HL-60 (cell line): Measurements from ENCODE around the gene SHLD2.
A peak's percentile ranks its signal among the peaks of the same experiment; 100 is the strongest.
"Not testable (repeated sequence)": the region's sequence is repeated elsewhere in the genome, so short reads cannot be mapped to it uniquely, and the experiment has no call there.

Experiments used
- DNase-seq, 2 experiments: peaks; one replicate each; pipeline ENCODE4 v3.0.0-alpha.2; 2010 to 2020; ENCODE audit warnings: low read depth in 1 of 2, low spot score in 1 of 2
- H3K27ac ChIP-seq: fragments of 250-450 bp; sonication (Bioruptor Pico); replicated peaks from 2 replicates; pipeline ENCODE4 v1.5.1; 2020; ENCODE audit warnings: mild to moderate bottlenecking, moderate library complexity
- H3K27me3 ChIP-seq: fragments of 250-450 bp; sonication (Bioruptor Pico); 2 replicates; pipeline ENCODE4 v1.5.1; 2021; ENCODE audit warnings: mild to moderate bottlenecking, moderate library complexity; ENCODE audit not compliant: insufficient read depth, poor library complexity, severe bottlenecking
- H3K4me3 ChIP-seq: replicated peaks from 2 replicates; pipeline ENCODE4 v1.5.1; 2011; ENCODE audit warnings: mild to moderate bottlenecking, control low read depth, low read length; ENCODE audit not compliant: insufficient read depth

SHLD2 gene

DNA sequence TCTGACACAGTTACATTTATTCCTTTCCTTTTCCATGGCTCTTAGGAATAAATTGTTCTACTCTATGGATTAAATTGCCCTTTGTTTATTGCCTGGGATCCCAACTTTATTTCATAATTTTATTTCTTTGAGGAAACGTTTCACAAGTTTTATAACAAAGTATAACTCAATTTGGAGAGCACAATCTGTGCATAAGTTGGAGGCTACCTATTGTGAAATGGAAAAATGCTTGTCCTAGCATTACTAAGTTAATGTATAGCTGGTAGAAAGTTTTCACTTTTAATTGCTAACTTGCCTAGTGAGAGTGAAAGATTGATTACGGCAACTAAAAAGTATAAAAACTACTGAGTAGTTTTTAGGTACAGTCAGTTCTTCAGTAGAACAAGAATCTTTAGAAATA is 32.0 kb downstream of the SHLD2 start:
- not testable (repeated sequence) for H3K4me3 ChIP-seq, H3K27me3 ChIP-seq, H3K27ac ChIP-seq, DNase-seq

DNA sequence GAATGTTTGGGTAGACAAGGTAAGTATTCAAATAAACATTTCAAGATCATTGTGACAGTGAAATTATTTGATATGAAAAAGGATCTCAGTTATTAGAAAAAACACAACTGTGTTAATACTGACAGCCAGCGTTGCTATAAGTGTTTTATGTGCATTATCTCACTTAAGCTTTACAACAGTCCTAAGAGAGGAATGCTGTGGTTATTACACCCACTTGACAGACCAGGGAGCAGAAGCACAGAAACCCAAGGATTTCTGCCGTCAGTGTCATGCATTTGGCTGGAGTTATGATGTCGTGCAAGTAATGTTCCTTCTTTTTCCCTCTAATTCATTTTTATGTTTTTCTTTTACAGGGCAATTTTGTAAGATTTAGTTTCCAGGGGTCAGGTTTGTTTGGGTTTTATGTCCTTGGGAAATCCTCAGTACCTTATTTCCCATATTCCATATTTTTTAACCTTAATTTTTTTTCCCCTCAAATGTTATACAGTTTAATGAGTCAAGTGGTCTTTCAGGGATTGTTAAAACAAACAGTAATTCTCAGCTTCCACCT is 32.7 kb downstream of the SHLD2 start:
- not testable (repeated sequence) for H3K27me3 ChIP-seq, H3K27ac ChIP-seq, DNase-seq, H3K4me3 ChIP-seq

DNA sequence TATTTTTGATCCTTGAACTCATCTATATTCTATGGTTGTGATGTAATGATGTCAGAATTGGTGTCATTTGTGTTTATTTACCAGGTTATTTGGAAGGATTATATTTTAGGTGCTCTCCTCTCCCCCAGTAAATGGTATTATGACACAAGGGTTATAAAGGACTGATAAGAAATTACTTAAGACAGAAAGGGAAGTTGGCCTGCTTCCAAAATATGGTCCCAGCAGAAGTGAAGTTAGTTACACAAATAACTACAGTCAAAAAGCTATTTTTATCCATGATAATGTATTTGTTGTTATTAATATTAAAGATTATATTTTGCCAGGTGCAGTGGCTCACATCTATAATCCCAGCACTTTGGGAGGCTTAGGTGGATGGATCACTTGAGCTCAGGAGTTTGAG is 37.2 kb downstream of the SHLD2 start:
- H3K4me3 ChIP-seq, H3K27ac ChIP-seq, H3K27me3 ChIP-seq: not testable (repeated sequence)
- DNase-seq: peak; percentile 57 to 64

DNA sequence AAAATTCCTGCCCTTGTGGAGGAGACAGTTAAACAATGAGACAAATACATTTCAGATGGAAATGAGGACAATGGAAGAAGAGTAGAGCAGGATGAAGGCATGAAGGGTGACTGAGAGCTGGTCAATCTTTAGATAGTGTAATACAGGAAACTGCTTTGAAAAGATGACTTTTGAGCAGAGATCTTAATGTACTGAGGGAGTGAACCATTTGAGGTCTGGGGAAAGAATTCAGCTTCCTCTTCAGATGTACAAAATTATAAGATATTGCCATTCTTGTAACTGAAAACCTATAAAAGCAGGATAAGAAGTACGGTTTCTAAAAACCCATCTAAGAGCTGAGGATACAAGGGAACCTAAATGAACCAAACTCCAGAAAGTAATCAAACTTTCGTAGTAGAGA is 38.9 kb downstream of the SHLD2 start:
- not testable (repeated sequence) for H3K4me3 ChIP-seq, H3K27me3 ChIP-seq, DNase-seq, H3K27ac ChIP-seq

DNA sequence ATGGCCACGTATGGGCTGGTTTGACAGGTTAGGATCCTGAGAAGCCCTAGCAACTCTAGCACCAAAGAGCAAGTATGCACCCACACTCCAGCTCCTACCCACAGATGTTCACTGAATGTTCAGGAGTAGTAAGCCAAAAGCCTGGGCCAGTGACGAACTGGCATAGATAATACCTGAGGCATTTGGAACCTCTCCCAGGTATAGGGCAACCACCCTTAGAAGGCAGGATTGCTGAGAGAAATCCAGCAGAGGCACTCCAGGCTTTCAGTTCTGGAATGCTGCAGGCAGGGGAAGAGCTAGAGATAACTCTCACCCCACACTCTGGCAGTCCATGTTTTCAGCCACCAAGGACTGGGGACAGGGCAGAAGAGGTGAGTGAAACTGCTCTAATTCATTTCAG is 39.4 kb downstream of the SHLD2 start:
- not testable (repeated sequence) for DNase-seq, H3K4me3 ChIP-seq, H3K27me3 ChIP-seq, H3K27ac ChIP-seq

DNA sequence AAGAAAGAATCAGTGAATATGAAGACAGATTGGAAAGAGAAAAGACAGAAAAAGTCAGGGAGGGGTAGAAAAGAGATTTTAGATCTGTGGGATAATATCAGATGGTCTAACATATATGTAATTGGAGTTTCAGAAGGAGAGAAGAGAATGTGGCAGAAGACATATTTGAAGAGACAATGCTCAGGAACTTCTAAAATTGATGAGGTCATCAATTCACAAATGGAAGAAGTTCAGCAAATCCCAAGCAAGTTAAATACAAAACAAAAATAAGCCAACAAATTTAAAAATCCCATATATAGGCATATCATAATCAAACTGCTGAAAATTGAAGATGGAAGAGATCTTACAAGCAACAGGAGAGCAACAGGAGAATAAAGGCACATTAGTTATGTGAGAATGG is 42.5 kb downstream of the SHLD2 start:
- H3K27ac ChIP-seq, H3K4me3 ChIP-seq, DNase-seq, H3K27me3 ChIP-seq: not testable (repeated sequence)

DNA sequence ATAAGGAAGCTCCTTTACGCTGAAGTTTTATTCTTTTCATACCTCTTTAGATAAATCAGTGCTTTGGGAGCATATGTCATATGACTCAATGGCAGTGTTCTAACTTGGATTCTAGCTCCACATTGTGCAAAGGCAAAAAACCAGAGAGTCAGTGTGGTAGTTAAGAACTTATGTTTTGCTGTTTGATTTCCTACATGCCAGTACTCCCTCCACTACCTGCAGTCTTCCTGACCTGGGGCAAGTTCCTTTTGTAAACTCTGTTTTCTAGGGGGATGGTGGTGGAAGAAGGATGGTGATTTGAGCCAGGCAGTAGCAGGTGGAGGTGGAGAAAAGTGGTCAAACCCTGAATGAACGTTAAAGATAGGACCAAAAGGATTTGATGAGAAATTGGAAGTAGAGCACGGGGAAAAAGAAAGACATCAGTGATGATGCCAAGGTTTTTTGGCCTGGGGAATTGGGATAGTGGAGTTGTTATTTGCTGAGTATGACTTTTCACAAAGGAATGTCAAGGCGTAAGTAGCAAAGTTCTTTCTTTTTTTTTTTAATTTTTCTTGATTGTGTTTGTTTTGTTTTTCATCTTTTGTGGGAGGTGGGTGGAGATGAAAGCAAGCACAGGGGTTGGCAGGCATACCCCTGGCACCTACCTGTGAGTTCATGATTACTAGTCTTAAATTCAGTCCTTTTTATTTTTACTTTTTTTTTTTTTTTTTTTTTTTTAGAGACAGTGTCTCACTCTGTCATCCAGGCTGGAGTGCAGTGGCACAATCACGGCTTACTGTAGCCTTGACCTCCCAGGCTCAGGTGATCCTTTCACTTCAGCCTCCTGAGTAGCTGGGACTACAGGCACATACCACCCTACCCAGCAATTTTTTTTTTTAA is 47.5 kb downstream of the SHLD2 start:
- DNase-seq, H3K27me3 ChIP-seq, H3K4me3 ChIP-seq, H3K27ac ChIP-seq: not testable (repeated sequence)

DNA sequence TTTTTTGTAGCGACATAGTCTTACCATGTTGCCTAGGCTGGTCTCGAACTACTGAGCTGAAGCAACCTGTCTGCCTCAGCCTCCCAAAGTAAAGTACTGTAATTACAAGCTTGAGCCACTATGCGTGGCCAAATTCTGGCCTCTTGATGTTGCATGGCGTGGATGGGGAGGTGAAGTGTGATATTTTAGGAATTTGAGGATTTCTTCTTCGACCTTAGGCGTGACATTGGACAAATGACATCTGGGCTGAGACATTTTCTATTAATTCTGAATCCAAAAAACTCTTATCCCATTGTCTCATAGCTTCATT is 48.1 kb downstream of the SHLD2 start:
- not testable (repeated sequence) for H3K27me3 ChIP-seq, H3K4me3 ChIP-seq, H3K27ac ChIP-seq, DNase-seq

DNA sequence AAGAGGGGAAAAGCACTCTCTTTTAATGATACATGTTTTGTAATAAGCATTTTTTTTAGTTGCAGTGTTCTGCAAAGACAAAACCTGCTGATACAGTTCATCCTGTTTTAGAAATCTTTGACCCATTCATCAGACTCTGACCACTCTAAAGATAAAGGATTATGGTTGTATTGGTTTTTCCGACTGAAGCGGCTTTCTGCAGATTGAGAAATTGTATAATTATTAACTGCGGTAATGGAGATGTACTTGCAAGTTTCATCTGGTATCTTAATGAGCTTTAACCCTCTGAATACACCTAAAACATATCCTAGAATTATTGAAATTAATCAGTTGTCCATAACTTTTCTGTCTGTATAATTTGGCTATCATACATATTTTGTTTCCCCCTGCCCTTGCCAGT is 50.6 kb downstream of the SHLD2 start:
- not testable (repeated sequence) for H3K27ac ChIP-seq, H3K4me3 ChIP-seq, DNase-seq, H3K27me3 ChIP-seq

DNA sequence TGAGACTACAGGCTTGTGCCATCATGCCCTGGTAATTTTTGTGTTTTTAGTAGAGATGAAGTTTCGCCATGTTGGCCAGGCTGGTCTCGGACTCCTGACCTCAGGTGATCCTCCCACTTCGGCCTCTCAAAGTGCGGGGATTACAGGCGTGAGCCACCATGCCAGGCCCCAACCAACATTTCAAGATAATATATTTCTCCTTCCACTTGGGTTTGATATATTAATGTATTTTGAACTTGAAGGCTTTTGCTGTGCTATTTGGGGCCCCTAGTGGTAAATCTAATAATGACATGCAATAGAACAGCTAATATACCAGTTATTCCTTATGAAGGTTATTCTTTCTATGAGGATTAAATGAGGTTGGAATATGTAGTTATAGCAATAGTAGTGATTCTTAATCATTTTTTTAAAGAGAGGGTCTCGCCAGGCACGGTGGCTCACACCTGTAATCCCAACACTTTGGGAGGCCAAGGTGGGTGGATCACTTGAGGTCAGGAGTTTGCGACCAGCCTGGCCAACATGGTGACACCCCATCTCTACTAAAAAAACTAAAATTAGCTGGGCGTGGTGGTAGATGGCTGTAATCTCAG is 54.1 kb downstream of the SHLD2 start:
- not testable (repeated sequence) for H3K27me3 ChIP-seq, H3K27ac ChIP-seq, H3K4me3 ChIP-seq

DNA sequence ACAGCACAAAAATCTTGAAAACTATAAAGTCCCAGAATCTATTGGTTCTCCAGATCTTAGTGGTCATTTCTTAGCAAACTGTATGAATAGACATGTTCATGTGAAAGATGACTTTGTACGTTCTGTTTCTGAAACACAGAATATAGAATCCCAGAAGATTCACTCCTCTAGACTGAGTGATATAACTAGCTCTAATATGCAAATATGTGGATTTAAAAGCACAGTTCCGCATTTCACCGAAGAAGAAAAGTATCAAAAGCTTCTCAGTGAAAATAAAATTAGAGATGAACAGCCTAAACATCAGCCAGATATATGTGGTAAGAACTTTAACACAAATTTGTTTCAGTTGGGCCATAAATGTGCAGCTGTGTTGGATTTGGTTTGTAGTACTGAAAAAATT is 56.5 kb downstream of the SHLD2 start:
- H3K4me3 ChIP-seq, DNase-seq, H3K27me3 ChIP-seq, H3K27ac ChIP-seq: not testable (repeated sequence)

More for the DNA sequence above, 54.1 kb downstream of the SHLD2 start:
- DNase-seq: not testable (repeated sequence)

DNA sequence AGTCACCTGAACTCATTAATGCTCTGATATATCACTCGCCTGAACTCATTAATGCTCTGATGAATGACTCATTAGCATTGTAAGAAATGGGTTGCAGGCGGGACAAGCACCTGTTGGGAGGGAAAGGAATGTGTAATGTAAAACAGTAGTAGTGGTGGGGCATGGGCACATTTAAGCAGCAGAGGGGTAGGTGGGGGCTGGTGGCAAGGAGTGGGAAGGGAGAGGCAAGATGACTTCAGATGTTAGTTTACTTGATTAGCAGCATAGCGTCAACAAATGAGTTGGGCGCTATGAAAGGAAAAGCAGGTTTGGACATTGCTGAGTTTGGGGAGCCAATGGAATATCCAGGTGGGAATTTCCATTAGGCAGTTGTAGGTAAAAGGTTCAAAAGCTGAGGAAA is 61.8 kb downstream of the SHLD2 start:
- H3K27me3 ChIP-seq, H3K27ac ChIP-seq, DNase-seq, H3K4me3 ChIP-seq: not testable (repeated sequence)

DNA sequence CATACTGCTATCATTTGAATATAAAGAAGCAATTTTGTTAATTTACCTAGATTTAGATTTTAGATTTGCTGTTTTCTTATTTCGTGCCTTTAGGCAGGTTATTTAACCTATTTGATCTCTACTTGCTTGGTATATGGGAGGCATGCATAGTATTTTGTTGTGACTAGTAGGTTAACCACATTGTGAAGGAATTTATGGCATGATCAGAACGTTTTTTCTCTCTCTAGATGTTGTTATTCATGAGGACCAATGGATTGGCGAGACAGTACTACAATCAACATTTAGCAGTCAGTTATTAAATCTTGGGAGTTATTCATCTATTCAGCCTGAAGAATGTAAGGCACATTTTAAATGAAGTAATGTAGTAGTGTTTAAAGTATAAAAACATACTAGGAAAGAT is 62.8 kb downstream of the SHLD2 start:
- H3K27me3 ChIP-seq, H3K4me3 ChIP-seq, H3K27ac ChIP-seq, DNase-seq: not testable (repeated sequence)

DNA sequence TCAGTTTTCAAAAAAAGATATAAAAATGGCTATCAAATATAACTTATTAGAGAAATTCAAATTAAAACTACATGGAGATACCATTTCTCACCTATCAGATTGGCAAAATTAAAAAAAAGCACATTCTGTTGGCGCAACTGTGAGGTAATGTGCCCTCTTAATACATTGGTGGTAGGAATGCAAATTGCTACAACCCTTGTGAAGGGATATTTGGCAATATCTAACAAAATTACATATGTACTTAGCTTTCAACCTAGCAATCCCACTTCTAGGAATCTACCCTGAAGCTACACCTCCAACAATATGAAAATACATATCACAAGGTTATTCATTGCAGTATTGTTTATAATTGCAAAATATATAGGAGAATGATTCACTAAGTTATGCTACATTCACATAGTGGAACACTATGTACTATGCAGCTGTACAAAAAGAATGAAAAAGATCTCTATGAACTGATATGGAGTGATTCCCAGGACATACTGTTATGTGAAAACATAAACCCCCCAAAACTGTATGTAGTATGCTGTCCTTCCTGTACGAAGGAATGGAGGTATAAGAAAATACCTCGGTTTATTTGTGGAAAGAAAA is 67.8 kb downstream of the SHLD2 start:
- not testable (repeated sequence) for H3K27ac ChIP-seq, H3K4me3 ChIP-seq, H3K27me3 ChIP-seq, DNase-seq

DNA sequence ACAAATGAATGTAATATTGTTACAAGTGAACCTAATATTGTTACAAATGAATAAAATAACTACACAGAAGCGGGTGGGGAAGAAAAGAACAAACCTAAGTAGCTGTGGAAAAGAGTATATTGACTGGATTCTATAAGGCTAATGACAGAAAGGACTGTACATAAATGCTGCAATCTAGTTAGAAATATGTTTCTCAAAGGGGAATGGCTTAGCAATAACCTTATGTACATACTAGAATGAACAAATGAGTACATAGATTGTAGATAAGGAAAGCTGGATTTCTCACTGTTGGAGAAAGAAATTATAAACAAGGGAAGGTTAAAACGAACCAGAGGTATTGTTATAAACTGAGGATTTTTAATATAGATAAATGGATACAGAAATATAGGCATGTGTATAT is 68.4 kb downstream of the SHLD2 start:
- H3K4me3 ChIP-seq, H3K27me3 ChIP-seq, H3K27ac ChIP-seq, DNase-seq: not testable (repeated sequence)
